Upper lobe of left lung (tissue), 4 donors: ENCODE measurements around the gene XXYLT1.

Experiments
- CTCF ChIP-seq, 6 experiments: fragments of 450-650 bp in 4 of 6; fragments of 200-600 bp in 2 of 6; sonication (generic) in 2 of 6; IDR thresholded peaks; one replicate each; pipeline ENCODE4 v1.5.1; 2016 to 2019; ENCODE audit warnings: antibody characterized with exemption in 6 of 6
- EP300 ChIP-seq, 4 donors: sonication (generic); formaldehyde crosslinking; IDR thresholded peaks; one replicate each; pipeline ENCODE4 v1.5.1; 2017; ENCODE audit warnings: antibody characterized with exemption in 4 of 4, control low read depth in 2 of 4
- POLR2A ChIP-seq, 4 donors: fragments of 450-650 bp; IDR thresholded peaks; one replicate each; pipeline ENCODE4 v1.5.1; 2016 to 2017; ENCODE audit warnings: antibody characterized with exemption in 4 of 4, mild to moderate bottlenecking in 2 of 4

- TF ChIP-seq POLR2A (IDR thresholded peaks at IDR 0.05) = no peak
- no peak for TF ChIP-seq CTCF (IDR thresholded peaks at IDR 0.05)
- no peak for TF ChIP-seq EP300 (IDR thresholded peaks at IDR 0.05)
Observed at GRCh38 chr3:195180490-195181112, 90.4 kb downstream of the XXYLT1 start.
